Liver (tissue), 3 donors: ENCODE measurements around the gene HMX2.

Source experiments
- ATF3 ChIP-seq: IDR thresholded peaks from 2 replicates; pipeline ENCODE4 v1.6.1; 2016; ENCODE audit warnings: antibody characterized with exemption
- CTCF ChIP-seq: fragments of 150-350 bp; IDR thresholded peaks from 2 replicates; pipeline ENCODE4 v1.5.1; 2017; ENCODE audit warnings: improper control_type of control experiment, low read depth, low read length; ENCODE audit not compliant: missing input control
- HNF4A ChIP-seq, 2 donors: conservative IDR thresholded peaks; 2 replicates each; pipeline ENCODE4 v1.6.1; 2016; ENCODE audit warnings: antibody characterized with exemption in 2 of 2, mild to moderate bottlenecking in 2 of 2
- MAX ChIP-seq: IDR thresholded peaks from 2 replicates; pipeline ENCODE4 v1.6.1; 2016; ENCODE audit warnings: antibody characterized with exemption
- SP1 ChIP-seq: IDR thresholded peaks from 2 replicates; pipeline ENCODE4 v1.6.1; 2018; ENCODE audit warnings: antibody characterized with exemption, mild to moderate bottlenecking
- YY1 ChIP-seq: IDR thresholded peaks from 2 replicates; pipeline ENCODE4 v1.6.1; 2016; ENCODE audit warnings: antibody characterized with exemption, mild to moderate bottlenecking
- donor health status: healthy.
- donor health status: healthy.

- TF ChIP-seq CTCF (no peak), ATF3 (no peak), HNF4A (conservative IDR thresholded peaks at IDR 0.05) (no peak), SP1 (no peak), YY1 (peak; percentile 9), MAX (no peak)
Observed at GRCh38 chr10:123149568-123150270, 1.8 kb downstream of the HMX2 start.
